Heart right ventricle (tissue), 16 donors: Measurements from ENCODE around the gene MRPS16. TPM values are rescaled to one million over a fixed set of nuclear protein-coding genes. Genes with fewer than 3 reads are reported as not detected.
"Not testable (repeated sequence)": the region's sequence is repeated elsewhere in the genome, so short reads cannot be mapped to it uniquely, and the experiment has no call there.

Experiments
- ATAC-seq, 8 donors: fragments of 200-7000 bp; cut with Tn5 transposase; one replicate each; pipeline ENCODE4 v1.9.1; 2020; ENCODE audit warnings: mild to moderate bottlenecking in 8 of 8, moderate library complexity in 8 of 8, moderate number of reproducible peaks in 1 of 8
- DNase-seq, 2 donors: peaks; one replicate each; pipeline ENCODE4 v3.0.0-alpha.2; 2020
- H3K27ac ChIP-seq, 10 donors: fragments of 200-600 bp; sonication (generic) in 2 of 10; one replicate each; pipeline versions ENCODE4 v1.5.0 to v1.8.0; 2020 to 2022; ENCODE audit warnings: mild to moderate bottlenecking in 3 of 10
- H3K27me3 ChIP-seq, 7 donors: fragments of 200-600 bp; one replicate each; pipeline ENCODE4 v1.8.0; 2021 to 2022; ENCODE audit warnings: mild to moderate bottlenecking in 2 of 7
- H3K36me3 ChIP-seq, 9 donors: fragments of 200-600 bp; sonication (generic) in 1 of 9; one replicate each; pipeline versions ENCODE4 v1.5.0 to v1.8.0; 2020 to 2022; ENCODE audit warnings: mild to moderate bottlenecking in 2 of 9
- H3K4me1 ChIP-seq, 9 donors: fragments of 200-600 bp; sonication (generic) in 1 of 9; one replicate each; pipeline versions ENCODE4 v1.5.0 to v1.8.0; 2020 to 2022; ENCODE audit warnings: mild to moderate bottlenecking in 4 of 9
- H3K4me3 ChIP-seq, 10 donors: fragments of 200-600 bp; sonication (generic) in 2 of 10; one replicate each; pipeline versions ENCODE4 v1.5.0 to v1.8.0; 2020 to 2022; ENCODE audit warnings: mild to moderate bottlenecking in 7 of 10, moderate library complexity in 2 of 10
- H3K9me3 ChIP-seq, 11 donors: fragments of 200-600 bp in 10 of 11; sonication (generic) in 2 of 11; one replicate each; pipeline versions ENCODE4 v1.5.0 to v1.8.0; 2013 to 2022; ENCODE audit warnings: mild to moderate bottlenecking in 2 of 11, control low read depth in 1 of 11, moderate library complexity in 1 of 11
- CTCF ChIP-seq, 9 donors: fragments of 200-600 bp; sonication (generic) in 2 of 9; IDR thresholded peaks; one replicate each; pipeline versions ENCODE4 v1.5.0 to v1.8.0; 2021 to 2022; ENCODE audit warnings: antibody characterized with exemption in 9 of 9, mild to moderate bottlenecking in 5 of 9, moderate library complexity in 1 of 9
- WGBS, 2 donors: extraction: QIAGEN DNeasy Blood & Tissue Kit; methylation state at CpG; one replicate each; pipeline ENCODE4 v1.1.7; 2013; ENCODE audit warnings: inconsistent platforms in 1 of 2; 5-methylcytosine and 5-hydroxymethylcytosine counted together
- intact Hi-C, 10 donors: fragments of 100-400 bp; cut with DNase I; formaldehyde crosslinking; loops; one replicate each; pipeline versions ENCODE4 v1.11.1 to v1.14.2; 2022
- polyA plus RNA-seq, 2 donors: library from polyadenylated mRNA; stranded (reverse); fragments of 200-250 nt; gene quantifications; one replicate each; pipeline ENCODE4 v1.2.3, GENCODE V29; 2013
- total RNA-seq, 10 donors: library from RNA; stranded (reverse); fragmentation: NEBNext Ultra II Directional in 3 of 10; extraction: Animal tissue kit (Norgen Biotek cat#: 25700) in 3 of 10; gene quantifications; one replicate each; pipeline versions ENCODE4 v1.2.1 to v1.2.4, GENCODE V29; 2021 to 2023
- donor health status: Arrhythmogenic right ventricular cardiomyopathy.
- donor health status: ischemic (EF 13 %, LVEDD 7.1; RV severe dilation, severe dysfunction).
- donor health status: healthy with polysubstance abuse.
- donor health status: DM: no; HTN: yes; CAD: no.
- donor health status: DM: no; HTN: no; CAD: no.
- donor health status: ischemic (EF 25% LVEDD 6.9; RV normal size, moderate dysfunction).
- donor health status: ischemic (EF 25% LVEDD 5.7; RV mildly dilated, moderate dysfunction).
- donor health status: healthy.
- donor health status: DM: yes; HTN: yes; CAD: no.
- donor health status: Ischemic cardiomyopathy.
- donor health status: ischemic (EF 35%, LVEDD 5.7; RV mildly dilated, moderate dysfunction).
- donor health status: nonischemic (EF 11% LVEDD 7.7; RV severe dilation, severe dysfunction).
- donor health status: DM: yes; HTN: yes; CAD: no.
- donor health status: PGD.
- donor health status: ischemic (EF 29% LVEDD 5.4; RV normal size, mild dysfunction).
- donor health status: nonischemic (EF 23%, LVEDD 6.1; RV moderate dilation, normal function).

MRPS16 gene
- total and polyA plus RNA-seq, 12 donors = 65.4 to 115 (median 104) TPM

GRCh38 chr10:73261362-73261995, 9.0 kb upstream of the MRPS16 start:
- 87 to 93% methylated on average over 9 of the region's 9 CpGs for WGBS, 2 donors
- Histone ChIP-seq H3K27me3 (no peaks in the 10 kb centered on the region), H3K4me1 (no peaks in the 10 kb centered on the region), H3K27ac (no peak overlapping the region), H3K9me3 (peaks cover 0 to 16% (median 0%) of the 10 kb centered on the region in 11 donors), H3K36me3 (no peaks in the 10 kb centered on the region), H3K4me3 (no peak overlapping the region)
- intact Hi-C loops = no loop called here
- no peak for DNase-seq
- ATAC-seq = no peak
- TF ChIP-seq CTCF (IDR thresholded peaks at IDR 0.05) = no peak

- not testable (repeated sequence) for ATAC-seq, H3K4me1 ChIP-seq, H3K27ac ChIP-seq, H3K4me3 ChIP-seq, H3K36me3 ChIP-seq, H3K27me3 ChIP-seq, DNase-seq
- 94 to 97% methylated on average over 10 of the region's 10 CpGs for WGBS, 2 donors
- intact Hi-C loops = loop anchor here in 1 of 10 donors (10.0 kb wide), 1 partner anchor 236 kb away; the partner anchor contains the start of gene PPP3CB
- peaks cover 0 to 16% (median 0%) of the 10 kb centered on the region in 11 donors for H3K9me3 ChIP-seq
Measured at GRCh38 chr10:73258612-73259011, 6.2 kb upstream of the MRPS16 start.

GRCh38 chr10:73253225-73253555, 746 bp upstream of the MRPS16 start:
- intact Hi-C loops = loop anchor here in 2 of 10 donors (5.0 to 10.0 kb wide), 3 partner anchors 104 to 244 kb away; partner anchors contain the start of genes PPP3CB (in 2 of the 2) and CFAP70 (in 1 of the 2)
- no peak for TF ChIP-seq CTCF (IDR thresholded peaks at IDR 0.05)
- peak in 1 of 8 donors; percentile 4 for ATAC-seq

GRCh38 chr10:73251683-73252444, 580 bp downstream of the MRPS16 start:
- ATAC-seq (peak in 6 of 8 donors; percentile 14 to 82 (median 80)), DNase-seq (no peak)
- peaks cover 7 to 40% (median 32%) of the 10 kb centered on the region in 9 donors for H3K4me1 ChIP-seq
- no peaks in the 10 kb centered on the region for H3K27me3 ChIP-seq
- peak overlapping the region; percentile 69 to 96 (median 84) for H3K4me3 ChIP-seq
- peaks cover 0 to 34% (median 17%) of the 10 kb centered on the region in 9 donors for H3K36me3 ChIP-seq
- intact Hi-C loops = loop anchor here in 2 of 10 donors (5.0 to 10.0 kb wide), 3 partner anchors 105 to 245 kb away; partner anchors contain the start of genes PPP3CB (in 2 of the 2) and CFAP70 (in 1 of the 2)
- H3K9me3 ChIP-seq = no peaks in the 10 kb centered on the region
- WGBS, 2 donors = 13 to 15% methylated on average over 23 of the region's 23 CpGs
- H3K27ac ChIP-seq = peak overlapping the region; percentile 49 to 96 (median 90)
- no peak for TF ChIP-seq CTCF (IDR thresholded peaks at IDR 0.05)

More at GRCh38 chr10:73253225-73253555, 746 bp upstream of the MRPS16 start:
- DNase-seq = no peak
- H3K4me3 ChIP-seq = peak overlapping the region; percentile 69 to 96 (median 84)
- peak overlapping the region; percentile 49 to 96 (median 90) for H3K27ac ChIP-seq
- peaks cover 7 to 33% (median 24%) of the 10 kb centered on the region in 9 donors for H3K4me1 ChIP-seq
- H3K36me3 ChIP-seq = peaks cover 0 to 33% (median 17%) of the 10 kb centered on the region in 9 donors
- H3K9me3 ChIP-seq = no peaks in the 10 kb centered on the region
- H3K27me3 ChIP-seq = no peaks in the 10 kb centered on the region
- 1% methylated on average over 4 of the region's 4 CpGs for WGBS, 2 donors
